A673 (cell line): ENCODE results near the gene SLC25A6. TPM values are rescaled to one million over a fixed set of nuclear protein-coding genes. Genes with fewer than 3 reads are reported as not detected.

Source experiments
- BruUV-seq: library from RNA; stranded (reverse); fragments of 400-500 nt; replicated peaks from 2 replicates; lab custom pipeline; 2021; lab: Mats Ljungman, UMichigan
- CTCF ChIA-PET: fragments of 300-600 bp; sonication (Branson Sonifier 250); formaldehyde crosslinking; loops from one replicate; lab custom pipeline; 2022; ENCODE audit warnings: antibody characterized with exemption; lab: Charles Lee
- POLR2A ChIA-PET: fragments of 300-600 bp; sonication (Branson Sonifier 250); formaldehyde crosslinking; loops from one replicate; lab custom pipeline; 2022; ENCODE audit warnings: antibody characterized with exemption; ENCODE audit not compliant: low non-redundant PET; lab: Charles Lee
- DNase-seq: peaks from one replicate; pipeline ENCODE4 v3.0.0-alpha.2; 2015; ENCODE audit warnings: low spot score
- H3K27ac ChIP-seq: fragments of 200-600 bp; sonication (generic); 2 replicates; pipeline ENCODE4 v1.5.1; 2016; ENCODE audit warnings: mixed run types, low read depth, mild to moderate bottlenecking, mixed read lengths, antibody characterized with exemption, low read length; ENCODE audit not compliant: poor library complexity, severe bottlenecking
- H3K27me3 ChIP-seq: fragments of 200-600 bp; sonication (generic); replicated peaks from 2 replicates; pipeline ENCODE4 v1.6.1; 2017; ENCODE audit warnings: mixed run types, low read depth, mild to moderate bottlenecking, mixed read lengths, antibody characterized with exemption, low read length; ENCODE audit not compliant: insufficient read depth, poor library complexity
- H3K36me3 ChIP-seq: fragments of 200-600 bp; sonication (generic); 2 replicates; pipeline ENCODE4 v1.6.1; 2016; ENCODE audit warnings: mixed run types, mild to moderate bottlenecking, mixed read lengths, antibody characterized with exemption, low read length; ENCODE audit not compliant: insufficient read depth, poor library complexity, severe bottlenecking
- H3K4me1 ChIP-seq: fragments of 200-600 bp; sonication (generic); 2 replicates; pipeline ENCODE4 v1.6.1; 2017; ENCODE audit warnings: mixed run types, mild to moderate bottlenecking, mixed read lengths, antibody characterized with exemption, low read length; ENCODE audit not compliant: insufficient read depth, poor library complexity, severe bottlenecking
- H3K4me3 ChIP-seq: fragments of 200-600 bp; sonication (generic); 2 replicates; pipeline ENCODE4 v1.5.1; 2016; ENCODE audit warnings: low read depth, mixed run types, mild to moderate bottlenecking, mixed read lengths, low read length; ENCODE audit not compliant: poor library complexity, severe bottlenecking
- H3K9me3 ChIP-seq: fragments of 200-600 bp; sonication (generic); 2 replicates; pipeline ENCODE4 v1.6.1; 2016; ENCODE audit warnings: mixed run types, low read depth, mild to moderate bottlenecking, mixed read lengths, antibody characterized with exemption, low read length; ENCODE audit not compliant: poor library complexity, severe bottlenecking
- CTCF ChIP-seq: fragments of 300-800, 200-600 bp; sonication (generic); conservative IDR thresholded peaks from 2 replicates; pipeline ENCODE4 v1.5.1; 2017; ENCODE audit warnings: low read depth, mild to moderate bottlenecking, antibody characterized with exemption, low read length, moderate library complexity, mixed read lengths
- EZH2 ChIP-seq: fragments of 200-600 bp; sonication (generic); IDR thresholded peaks from 2 replicates; pipeline ENCODE4 v1.6.1; 2017; ENCODE audit warnings: borderline replicate concordance, low read depth, mild to moderate bottlenecking, mixed read lengths, antibody characterized with exemption, low read length; ENCODE audit not compliant: poor library complexity, severe bottlenecking
- intact Hi-C: fragments of 100-400 bp; cut with micrococcal nuclease; formaldehyde crosslinking; loops from one replicate; pipeline ENCODE4 v1.10.0; 2022; ENCODE audit not compliant: unreplicated experiment
- total RNA-seq: library from RNA; stranded (reverse); gene quantifications from 2 replicates; pipeline ENCODE4 v1.2.3, GENCODE V29; 2021

The SLC25A6 gene
- total RNA-seq, 1 experiment from 2014 or later, result 423 TPM

DNA sequence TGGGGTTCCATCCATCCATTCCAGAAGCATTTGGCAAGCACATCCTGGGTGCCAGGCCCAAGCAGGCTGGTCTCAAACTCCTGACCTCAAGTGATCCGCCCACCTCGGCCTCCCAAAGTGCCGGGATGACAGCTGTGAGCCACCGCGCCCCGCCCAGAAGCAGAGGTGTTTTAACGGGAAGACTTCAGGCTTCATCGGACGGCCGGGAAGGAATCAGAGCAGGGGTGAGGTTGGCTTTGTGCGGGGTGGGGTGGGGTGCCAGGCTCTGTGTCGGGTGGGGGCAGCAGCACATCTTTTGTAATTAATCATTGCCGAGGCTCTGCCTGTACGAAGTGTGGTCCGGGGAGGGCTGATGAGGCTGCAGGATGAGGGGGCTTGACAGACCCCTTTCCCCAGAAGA is 5.1 kb upstream of the SLC25A6 start:
- Histone ChIP-seq H3K4me3 (no peak overlapping the region), H3K27me3 (no peaks in the 10 kb centered on the region), H3K9me3 (no peaks in the 10 kb centered on the region), H3K36me3 (peaks cover 20% of the 10 kb centered on the region), H3K27ac (no peak overlapping the region), H3K4me1 (peaks cover 10% of the 10 kb centered on the region)
- ChIA-PET POLR2A (no interaction called here), CTCF (no interaction called here)
- no peak for TF ChIP-seq EZH2
- TF ChIP-seq CTCF, result no peak
- no TSS peak for BruUV-seq
- no peak for DNase-seq
- intact Hi-C loops, result no loop called here

DNA sequence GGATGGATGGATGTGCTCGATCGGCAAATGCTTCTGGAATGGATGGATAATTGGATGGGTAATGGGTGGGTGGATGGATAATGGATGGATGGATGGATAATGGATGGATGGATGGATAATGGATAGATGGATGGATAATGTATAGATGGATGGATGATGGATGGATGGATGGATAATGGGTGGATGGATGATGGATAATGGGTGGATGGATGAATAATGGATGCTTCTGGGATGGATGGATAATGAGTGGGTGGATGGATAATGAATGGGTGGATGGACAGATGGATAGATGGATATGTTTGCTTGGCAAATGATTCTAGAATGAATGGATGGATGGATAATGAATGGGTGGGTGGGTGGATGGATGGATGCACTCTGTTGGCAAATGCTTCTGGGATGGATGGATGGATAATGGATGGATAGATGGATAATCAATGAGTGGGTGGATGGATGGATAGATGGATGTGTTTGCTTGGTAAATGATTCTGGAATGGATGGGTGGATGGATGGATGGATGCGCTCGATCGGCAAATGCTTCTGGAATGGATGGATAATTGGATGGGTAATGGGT is 3.8 kb upstream of the SLC25A6 start:
- no peak for TF ChIP-seq CTCF
- TF ChIP-seq EZH2, result no peak
- Histone ChIP-seq H3K4me3 (no peak overlapping the region), H3K27me3 (no peaks in the 10 kb centered on the region), H3K27ac (no peak overlapping the region), H3K4me1 (peaks cover 13% of the 10 kb centered on the region), H3K9me3 (no peaks in the 10 kb centered on the region), H3K36me3 (peaks cover 19% of the 10 kb centered on the region)
- ChIA-PET POLR2A (no interaction called here), CTCF (no interaction called here)
- no TSS peak for BruUV-seq
- intact Hi-C loops, result no loop called here
- no peak for DNase-seq

DNA sequence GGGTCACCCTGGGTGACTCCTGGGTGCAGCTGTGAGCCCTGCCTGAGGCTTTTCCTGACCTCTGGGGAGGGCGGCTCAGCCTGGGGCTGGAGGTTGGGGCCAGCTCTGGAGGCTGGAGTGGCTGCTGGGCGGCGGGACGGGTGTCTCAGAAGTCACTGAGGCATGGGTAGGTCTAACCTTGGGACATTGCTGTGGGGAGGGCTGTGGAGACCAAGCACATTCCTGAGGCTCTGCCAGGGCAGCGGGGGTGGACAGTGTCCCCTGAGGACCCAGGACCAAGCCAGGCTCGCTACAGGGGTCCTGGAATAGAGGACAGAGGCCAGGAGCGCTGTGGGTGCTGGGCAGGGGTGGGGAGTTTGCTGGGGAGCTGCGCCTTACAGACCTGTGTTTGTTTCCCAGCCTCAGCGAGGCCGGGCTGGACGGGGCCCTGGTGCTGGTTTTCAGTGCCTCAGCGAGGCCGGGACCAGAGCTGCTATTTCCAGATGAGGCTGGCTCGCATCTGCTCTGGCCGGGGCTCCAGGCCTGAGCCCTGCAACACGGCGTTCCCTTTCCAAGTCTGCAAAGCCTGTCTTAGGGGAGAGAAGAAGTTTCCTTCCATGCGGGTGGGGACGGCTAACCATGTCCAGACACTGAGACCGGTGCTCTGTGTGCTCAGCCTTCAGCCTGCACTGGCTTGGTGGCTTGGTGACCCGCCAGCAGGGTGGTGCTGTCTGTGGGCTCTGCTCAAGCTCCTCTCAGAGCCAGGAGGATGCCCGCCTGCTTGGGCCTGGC is 3.0 kb upstream of the SLC25A6 start:
- Histone ChIP-seq H3K4me3 (no peak overlapping the region), H3K9me3 (no peaks in the 10 kb centered on the region), H3K27ac (peak overlapping the region; percentile 72), H3K27me3 (no peaks in the 10 kb centered on the region), H3K36me3 (peaks cover 22% of the 10 kb centered on the region), H3K4me1 (peaks cover 21% of the 10 kb centered on the region)
- no peak for DNase-seq
- ChIA-PET POLR2A (no interaction called here), CTCF (no interaction called here)
- intact Hi-C loops, result no loop called here
- no TSS peak for BruUV-seq
- TF ChIP-seq CTCF, result no peak
- no peak for TF ChIP-seq EZH2
